ENCODE data around the gene ZNF174.

ZNF174 gene

DNA sequence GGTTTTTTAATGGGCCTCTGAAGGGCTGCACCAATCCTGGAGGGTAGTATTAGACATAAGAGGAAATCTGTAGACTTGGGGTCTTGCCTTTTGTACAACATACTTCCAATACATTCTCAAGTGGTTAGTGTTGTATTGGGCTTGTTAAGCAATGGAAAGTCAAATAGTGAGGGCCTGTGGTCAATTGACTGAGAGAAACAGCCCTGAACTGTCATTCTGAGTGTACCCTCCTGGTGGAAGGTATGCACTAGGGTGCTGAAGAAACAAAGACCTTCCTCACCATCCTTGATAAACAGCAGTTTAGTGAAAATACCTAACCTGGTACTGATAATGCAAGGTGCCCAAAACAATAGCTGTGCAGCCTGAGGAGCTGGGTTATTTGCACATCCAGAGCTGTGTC is 23.1 kb upstream of the ZNF174 start:
- no peaks in the 10 kb centered on the region for H3K79me2 ChIP-seq (ENCODE audit: control insufficient read depth, low read length)
- H3K4me1 ChIP-seq (ENCODE audit: control insufficient read depth, low read length) = no peaks in the 10 kb centered on the region
- no peak overlapping the region for H3K4me2 ChIP-seq (ENCODE audit: low read length)
- no peaks in the 10 kb centered on the region for H3K27me3 ChIP-seq (ENCODE audit: control insufficient read depth, low read length)
- peaks cover 16% of the 10 kb centered on the region for H3K36me3 ChIP-seq (ENCODE audit: control insufficient read depth, low read length)
- no peak overlapping the region for H3K27ac ChIP-seq (ENCODE audit: low read depth, low read length)
- H4K20me1 ChIP-seq (ENCODE audit: control insufficient read depth, insufficient read depth, low read depth, low read length) = no peaks in the 10 kb centered on the region
- H3K9me3 ChIP-seq (ENCODE audit: control insufficient read depth, insufficient read depth, low read length) = peaks cover 26% of the 10 kb centered on the region
- H3K9me2 ChIP-seq (replicated peaks; ENCODE audit: control insufficient read depth, low read length) = no peaks in the 10 kb centered on the region
- H3K4me3 ChIP-seq (ENCODE audit: low read length) = no peak overlapping the region
- TF ChIP-seq, protein P1, sequence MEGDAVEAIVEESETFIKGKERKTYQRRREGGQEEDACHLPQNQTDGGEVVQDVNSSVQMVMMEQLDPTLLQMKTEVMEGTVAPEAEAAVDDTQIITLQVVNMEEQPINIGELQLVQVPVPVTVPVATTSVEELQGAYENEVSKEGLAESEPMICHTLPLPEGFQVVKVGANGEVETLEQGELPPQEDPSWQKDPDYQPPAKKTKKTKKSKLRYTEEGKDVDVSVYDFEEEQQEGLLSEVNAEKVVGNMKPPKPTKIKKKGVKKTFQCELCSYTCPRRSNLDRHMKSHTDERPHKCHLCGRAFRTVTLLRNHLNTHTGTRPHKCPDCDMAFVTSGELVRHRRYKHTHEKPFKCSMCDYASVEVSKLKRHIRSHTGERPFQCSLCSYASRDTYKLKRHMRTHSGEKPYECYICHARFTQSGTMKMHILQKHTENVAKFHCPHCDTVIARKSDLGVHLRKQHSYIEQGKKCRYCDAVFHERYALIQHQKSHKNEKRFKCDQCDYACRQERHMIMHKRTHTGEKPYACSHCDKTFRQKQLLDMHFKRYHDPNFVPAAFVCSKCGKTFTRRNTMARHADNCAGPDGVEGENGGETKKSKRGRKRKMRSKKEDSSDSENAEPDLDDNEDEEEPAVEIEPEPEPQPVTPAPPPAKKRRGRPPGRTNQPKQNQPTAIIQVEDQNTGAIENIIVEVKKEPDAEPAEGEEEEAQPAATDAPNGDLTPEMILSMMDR (IDR thresholded peaks at IDR 0.05; ENCODE audit: low read depth, low read length, poor library complexity, severe bottlenecking) = no peak
- no peak for TF ChIP-seq EZH2phosphoT487 (IDR thresholded peaks at IDR 0.05; ENCODE audit: borderline replicate concordance, low read length)
- no peaks in the 10 kb centered on the region for H3F3A ChIP-seq (ENCODE audit: control insufficient read depth, insufficient read depth)

DNA sequence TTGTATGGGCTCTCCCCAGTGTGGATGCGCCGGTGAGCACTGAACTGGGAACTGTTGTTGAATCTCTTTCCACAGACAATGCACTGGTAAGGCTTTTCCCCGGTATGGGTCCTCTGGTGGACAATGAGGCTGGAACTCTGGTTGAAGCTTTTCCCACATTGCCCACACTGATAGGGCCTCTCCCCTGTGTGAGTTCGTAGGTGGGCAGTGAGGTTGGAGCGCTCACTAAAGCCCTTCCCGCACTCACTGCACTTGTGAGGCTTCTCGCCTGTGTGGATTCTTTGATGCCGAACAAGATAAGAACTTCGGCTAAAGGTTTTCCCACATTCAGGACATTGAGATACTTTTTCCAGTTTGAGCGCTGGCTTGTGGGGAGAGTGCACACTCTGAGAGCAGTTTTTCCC is 18.0 kb upstream of the ZNF174 start:
- Histone ChIP-seq H3K9me3 (ENCODE audit: control insufficient read depth, insufficient read depth, low read length) (peaks cover 50% of the 10 kb centered on the region), H3K4me2 (ENCODE audit: low read length) (no peak overlapping the region), H3K79me2 (ENCODE audit: control insufficient read depth, low read length) (0 out of 2 replicates have a peak, but pooled peaks cover 4% of the 10 kb centered on the region), H3K4me3 (ENCODE audit: low read length) (no peak overlapping the region), H3K27ac (ENCODE audit: low read depth, low read length) (no peak overlapping the region), H4K20me1 (ENCODE audit: control insufficient read depth, insufficient read depth, low read depth, low read length) (no peaks in the 10 kb centered on the region), H3K36me3 (ENCODE audit: control insufficient read depth, low read length) (peaks cover 49% of the 10 kb centered on the region), H3K9me2 (replicated peaks; ENCODE audit: control insufficient read depth, low read length) (no peaks in the 10 kb centered on the region), H3K27me3 (ENCODE audit: control insufficient read depth, low read length) (no peaks in the 10 kb centered on the region), H3F3A (ENCODE audit: control insufficient read depth, insufficient read depth) (no peaks in the 10 kb centered on the region), H3K4me1 (ENCODE audit: control insufficient read depth, low read length) (no peaks in the 10 kb centered on the region)
- no peak for TF ChIP-seq EZH2phosphoT487 (IDR thresholded peaks at IDR 0.05; ENCODE audit: borderline replicate concordance, low read length)
- TF ChIP-seq, protein P1 (IDR thresholded peaks at IDR 0.05; ENCODE audit: low read depth, low read length, poor library complexity, severe bottlenecking) = no peak

DNA sequence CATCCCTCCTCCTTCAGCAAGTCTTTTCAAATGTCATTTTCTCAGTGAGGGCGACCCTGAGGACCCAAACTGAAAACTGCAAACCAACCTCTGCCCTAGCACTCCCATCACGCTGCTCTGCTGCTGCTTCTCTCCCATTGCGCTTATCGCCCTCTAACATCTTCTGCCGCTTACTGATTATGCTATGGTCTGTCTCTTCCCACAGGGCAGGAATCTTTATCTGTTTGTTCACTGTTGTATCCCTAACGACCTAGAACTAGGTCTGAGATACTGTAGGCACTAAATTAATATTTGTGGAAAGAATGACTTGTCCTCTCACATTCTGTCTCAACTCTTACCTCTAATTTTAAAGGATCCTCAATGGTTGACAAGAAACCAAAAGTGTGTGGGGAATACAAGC is 12.7 kb upstream of the ZNF174 start:
- peaks cover 21% of the 10 kb centered on the region for H3K79me2 ChIP-seq (ENCODE audit: control insufficient read depth, low read length)
- no peak overlapping the region for H3K27ac ChIP-seq (ENCODE audit: low read depth, low read length)
- H4K20me1 ChIP-seq (ENCODE audit: control insufficient read depth, insufficient read depth, low read depth, low read length) = no peaks in the 10 kb centered on the region
- H3F3A ChIP-seq (ENCODE audit: control insufficient read depth, insufficient read depth) = no peaks in the 10 kb centered on the region
- H3K27me3 ChIP-seq (ENCODE audit: control insufficient read depth, low read length) = no peaks in the 10 kb centered on the region
- peaks cover 27% of the 10 kb centered on the region for H3K9me3 ChIP-seq (ENCODE audit: control insufficient read depth, insufficient read depth, low read length)
- H3K36me3 ChIP-seq (ENCODE audit: control insufficient read depth, low read length) = peaks cover 72% of the 10 kb centered on the region
- TF ChIP-seq EZH2phosphoT487 (IDR thresholded peaks at IDR 0.05; ENCODE audit: borderline replicate concordance, low read length) = no peak
- TF ChIP-seq, protein P1 (IDR thresholded peaks at IDR 0.05; ENCODE audit: low read depth, low read length, poor library complexity, severe bottlenecking) = no peak
- H3K4me2 ChIP-seq (ENCODE audit: low read length) = no peak overlapping the region
- no peak overlapping the region for H3K4me3 ChIP-seq (ENCODE audit: low read length)
- H3K9me2 ChIP-seq (replicated peaks; ENCODE audit: control insufficient read depth, low read length) = no peaks in the 10 kb centered on the region
- H3K4me1 ChIP-seq (ENCODE audit: control insufficient read depth, low read length) = no peaks in the 10 kb centered on the region

Data from DOHH2 (cell line).